ENCODE data around the gene AWAT2.

Gene AWAT2

GRCh38 chrX:70084592-70085240, 35.0 kb upstream of the AWAT2 start:
- no peak for TF ChIP-seq CTCF (conservative IDR thresholded peaks at IDR 0.05)
- no peak overlapping the region for H3K27ac ChIP-seq

GRCh38 chrX:70082723-70083122, 33.0 kb upstream of the AWAT2 start:
- TF ChIP-seq CTCF (conservative IDR thresholded peaks at IDR 0.05) = no peak

GRCh38 chrX:70079870-70080269, 30.1 kb upstream of the AWAT2 start:
- no peak for TF ChIP-seq CTCF (conservative IDR thresholded peaks at IDR 0.05)
- no peak overlapping the region for H3K27ac ChIP-seq

More at GRCh38 chrX:70082723-70083122, 33.0 kb upstream of the AWAT2 start:
- no peak overlapping the region for H3K27ac ChIP-seq

- no peak for TF ChIP-seq CTCF (conservative IDR thresholded peaks at IDR 0.05)
- H3K27ac ChIP-seq = no peak overlapping the region
Observed at GRCh38 chrX:70079297-70079696, 29.6 kb upstream of the AWAT2 start.

GRCh38 chrX:70066646-70067045, 16.9 kb upstream of the AWAT2 start:
- no peak overlapping the region for H3K27ac ChIP-seq
- TF ChIP-seq CTCF (conservative IDR thresholded peaks at IDR 0.05) = no peak

- no peak overlapping the region for H3K27ac ChIP-seq
- no peak for TF ChIP-seq CTCF (conservative IDR thresholded peaks at IDR 0.05)
Observed at GRCh38 chrX:70062961-70063550, 13.3 kb upstream of the AWAT2 start.

GRCh38 chrX:70062076-70062475, 12.3 kb upstream of the AWAT2 start, which contains the start of gene OTUD6A:
Gene OTUD6A, plus strand, starts transcription at chrX:70062457. Its CDS starts 68 bp downstream, at chrX:70062525.
- TF ChIP-seq CTCF (conservative IDR thresholded peaks at IDR 0.05) = no peak
- no peak within 1 kb of the TSS for H3K27ac ChIP-seq

Data from VCaP (cell line).